Measurements from ENCODE around the gene HPS4. TPM values are rescaled to one million over a fixed set of nuclear protein-coding genes. Genes with fewer than 3 reads are reported as not detected.
"Not testable (repeated sequence)": the region's sequence is repeated elsewhere in the genome, so short reads cannot be mapped to it uniquely, and the experiment has no call there.

Gene HPS4
- total RNA-seq, 1 experiment from 2014 or later, result 40.7 TPM

DNA sequence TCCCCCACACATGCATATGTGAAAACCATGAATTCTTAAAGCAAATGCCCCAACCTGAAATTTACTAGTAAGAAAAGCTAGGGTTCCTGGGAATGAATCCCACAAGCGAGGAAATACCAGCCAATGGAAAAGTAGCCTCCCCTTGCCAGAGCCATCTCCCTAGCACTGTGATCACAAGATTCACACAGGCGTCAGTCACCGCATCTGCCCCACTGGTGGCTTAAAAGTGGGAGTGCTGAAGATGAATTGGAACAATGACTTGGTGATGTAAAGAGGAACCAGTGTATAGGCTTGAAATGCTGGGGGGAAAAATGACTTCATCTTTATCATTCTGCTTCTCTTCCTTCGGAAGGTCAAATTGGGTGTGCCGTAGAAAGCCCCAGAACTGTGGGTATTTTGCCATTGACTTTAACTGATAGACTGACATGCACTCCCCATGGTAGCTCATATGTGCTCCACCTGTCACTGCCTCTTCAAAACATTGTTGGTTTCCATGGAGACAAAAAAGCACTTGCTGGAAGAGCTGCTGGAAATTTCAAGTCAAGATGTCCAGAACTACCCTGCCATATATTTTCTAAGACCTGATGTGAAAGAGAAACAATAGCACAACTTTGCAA lies 73.8 kb downstream of the HPS4 start:
- H3K4me1 Mint-ChIP-seq (ENCODE audit: low read depth, unreplicated experiment), result no peaks in the 10 kb centered on the region
- DNase-seq, result no peak
- H3K27me3 Mint-ChIP-seq (ENCODE audit: unreplicated experiment), result peaks cover 19% of the 10 kb centered on the region
- H3K4me3 Mint-ChIP-seq (ENCODE audit: low read depth, unreplicated experiment), result no peak overlapping the region
- TF ChIP-seq, protein P1, sequence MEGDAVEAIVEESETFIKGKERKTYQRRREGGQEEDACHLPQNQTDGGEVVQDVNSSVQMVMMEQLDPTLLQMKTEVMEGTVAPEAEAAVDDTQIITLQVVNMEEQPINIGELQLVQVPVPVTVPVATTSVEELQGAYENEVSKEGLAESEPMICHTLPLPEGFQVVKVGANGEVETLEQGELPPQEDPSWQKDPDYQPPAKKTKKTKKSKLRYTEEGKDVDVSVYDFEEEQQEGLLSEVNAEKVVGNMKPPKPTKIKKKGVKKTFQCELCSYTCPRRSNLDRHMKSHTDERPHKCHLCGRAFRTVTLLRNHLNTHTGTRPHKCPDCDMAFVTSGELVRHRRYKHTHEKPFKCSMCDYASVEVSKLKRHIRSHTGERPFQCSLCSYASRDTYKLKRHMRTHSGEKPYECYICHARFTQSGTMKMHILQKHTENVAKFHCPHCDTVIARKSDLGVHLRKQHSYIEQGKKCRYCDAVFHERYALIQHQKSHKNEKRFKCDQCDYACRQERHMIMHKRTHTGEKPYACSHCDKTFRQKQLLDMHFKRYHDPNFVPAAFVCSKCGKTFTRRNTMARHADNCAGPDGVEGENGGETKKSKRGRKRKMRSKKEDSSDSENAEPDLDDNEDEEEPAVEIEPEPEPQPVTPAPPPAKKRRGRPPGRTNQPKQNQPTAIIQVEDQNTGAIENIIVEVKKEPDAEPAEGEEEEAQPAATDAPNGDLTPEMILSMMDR (IDR thresholded peaks at IDR 0.05; ENCODE audit: unreplicated experiment), result no peak
- no peak overlapping the region for H3K27ac Mint-ChIP-seq (ENCODE audit: unreplicated experiment)
- no TSS peak for BruUV-seq (replicated peaks)
- H3K36me3 Mint-ChIP-seq (ENCODE audit: insufficient read depth, unreplicated experiment), result no peaks in the 10 kb centered on the region
- intact Hi-C loops (cut with micrococcal nuclease; ENCODE audit: unreplicated experiment), result no loop called here
- no peaks in the 10 kb centered on the region for H3K9me3 Mint-ChIP-seq (ENCODE audit: low read depth, unreplicated experiment)
- CTCF ChIA-PET, result no interaction called here

DNA sequence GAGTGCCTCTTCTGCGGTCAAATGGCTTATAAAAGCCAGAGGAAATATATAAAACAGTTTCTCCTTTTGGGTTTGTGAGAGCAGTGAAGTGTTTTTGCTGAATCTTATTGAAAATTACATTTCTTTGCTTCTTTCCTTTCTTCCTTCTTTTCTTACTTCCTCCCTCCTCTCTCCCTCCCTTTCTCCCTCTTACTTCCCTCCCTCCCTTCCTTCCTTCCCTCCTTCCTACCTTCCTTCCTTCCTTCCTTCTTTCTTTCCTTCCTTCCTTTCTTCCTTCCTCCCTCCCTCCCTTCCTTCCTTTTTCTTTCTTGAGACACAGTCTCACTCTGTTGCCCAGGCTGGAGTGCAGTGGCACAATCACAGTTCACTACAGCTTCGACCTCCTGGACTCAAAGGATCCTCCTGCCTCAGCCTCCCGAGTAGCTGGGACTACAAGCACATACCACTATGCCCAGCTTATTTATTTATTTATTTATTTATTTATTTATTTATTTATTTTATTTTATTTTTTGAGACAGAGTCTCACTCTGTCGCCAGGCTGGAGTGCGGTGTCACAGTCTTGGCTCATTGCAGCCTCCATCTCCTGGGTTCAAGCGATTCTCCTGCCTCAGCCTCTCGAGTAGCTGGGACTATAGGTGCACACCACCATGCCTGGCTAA lies 74.9 kb downstream of the HPS4 start:
- BruUV-seq (replicated peaks); H3K9me3 Mint-ChIP-seq (ENCODE audit: low read depth, unreplicated experiment); intact Hi-C loops (cut with micrococcal nuclease; ENCODE audit: unreplicated experiment); H3K4me3 Mint-ChIP-seq (ENCODE audit: low read depth, unreplicated experiment); DNase-seq; H3K4me1 Mint-ChIP-seq (ENCODE audit: low read depth, unreplicated experiment); H3K36me3 Mint-ChIP-seq (ENCODE audit: insufficient read depth, unreplicated experiment); H3K27ac Mint-ChIP-seq (ENCODE audit: unreplicated experiment): not testable (repeated sequence)
- H3K27me3 Mint-ChIP-seq (ENCODE audit: unreplicated experiment), result peaks cover 30% of the 10 kb centered on the region
- CTCF ChIA-PET, result interaction anchor here (0.7 kb wide), 2 partner anchors 19 to 29 kb away, joined by 7 to 8 read pairs; no protein-coding TSS in a partner anchor

DNA sequence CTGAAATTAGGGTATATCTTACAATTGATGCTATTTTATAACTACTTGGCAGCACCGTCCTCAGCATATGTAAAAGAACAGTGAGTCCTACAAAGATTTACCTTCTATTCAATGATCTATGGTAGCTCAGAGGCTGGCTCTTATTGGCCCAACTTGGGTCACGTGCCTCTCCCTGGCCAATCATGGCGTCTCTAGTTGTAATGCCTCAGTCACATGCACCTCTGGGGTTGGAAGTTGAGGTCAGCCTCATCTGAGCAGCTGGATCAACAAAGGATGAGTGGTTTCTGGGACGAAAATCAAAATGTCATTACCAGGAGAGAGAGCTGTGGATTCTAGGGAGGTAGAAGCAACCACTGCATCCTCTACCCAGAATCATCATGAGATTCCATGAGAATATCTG lies 77.5 kb downstream of the HPS4 start:
- Mint-ChIP-seq H3K27ac (ENCODE audit: unreplicated experiment) (no peak overlapping the region), H3K36me3 (ENCODE audit: insufficient read depth, unreplicated experiment) (no peaks in the 10 kb centered on the region), H3K4me1 (ENCODE audit: low read depth, unreplicated experiment) (no peaks in the 10 kb centered on the region), H3K27me3 (ENCODE audit: unreplicated experiment) (peaks cover 56% of the 10 kb centered on the region), H3K9me3 (ENCODE audit: low read depth, unreplicated experiment) (no peaks in the 10 kb centered on the region), H3K4me3 (ENCODE audit: low read depth, unreplicated experiment) (no peak overlapping the region)
- DNase-seq, result no peak
- TF ChIP-seq, protein P1 (IDR thresholded peaks at IDR 0.05; ENCODE audit: unreplicated experiment), result no peak
- CTCF ChIA-PET, result interaction anchor here (0.6 kb wide), 1 partner anchor 268 kb away, joined by 3 read pairs; no protein-coding TSS in a partner anchor
- intact Hi-C loops (cut with micrococcal nuclease; ENCODE audit: unreplicated experiment), result no loop called here
- no TSS peak for BruUV-seq (replicated peaks)

DNA sequence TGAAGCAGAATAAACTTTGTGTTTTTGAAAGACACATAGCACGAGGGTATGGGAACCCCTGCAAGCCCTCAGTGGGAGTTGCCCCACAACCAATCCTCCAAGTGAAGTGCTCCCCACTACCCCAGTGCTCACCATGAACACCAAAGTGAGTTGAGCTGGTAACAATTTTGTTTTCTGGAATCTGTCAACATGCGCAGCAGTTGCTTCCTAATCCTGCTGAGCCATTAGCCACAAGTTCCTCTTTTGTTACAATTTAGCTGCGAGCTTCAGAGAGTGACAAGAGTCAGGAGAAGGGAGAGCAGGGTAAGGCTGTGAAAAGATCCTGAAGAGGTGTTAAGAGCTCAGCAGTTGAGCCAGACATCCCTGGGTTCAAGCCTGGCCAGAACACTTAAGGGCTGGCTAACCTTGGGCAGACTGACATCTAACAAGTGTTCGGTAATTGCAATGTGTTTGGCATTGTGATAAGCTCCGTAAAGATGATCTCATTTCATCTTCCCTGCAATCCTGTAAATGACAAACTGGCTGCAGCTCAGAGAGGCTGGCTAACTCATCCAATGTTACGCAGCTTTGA lies 78.6 kb downstream of the HPS4 start:
- Mint-ChIP-seq H3K36me3 (ENCODE audit: insufficient read depth, unreplicated experiment) (no peaks in the 10 kb centered on the region), H3K4me3 (ENCODE audit: low read depth, unreplicated experiment) (no peak overlapping the region), H3K4me1 (ENCODE audit: low read depth, unreplicated experiment) (no peaks in the 10 kb centered on the region), H3K27me3 (ENCODE audit: unreplicated experiment) (peaks cover 60% of the 10 kb centered on the region), H3K9me3 (ENCODE audit: low read depth, unreplicated experiment) (no peaks in the 10 kb centered on the region), H3K27ac (ENCODE audit: unreplicated experiment) (no peak overlapping the region)
- DNase-seq, result no peak
- CTCF ChIA-PET, result interaction anchor here (0.5 kb wide), 1 partner anchor 15 kb away, joined by 8 read pairs; no protein-coding TSS in a partner anchor
- BruUV-seq (replicated peaks), result no TSS peak
- TF ChIP-seq, protein P1 (IDR thresholded peaks at IDR 0.05; ENCODE audit: unreplicated experiment), result no peak
- intact Hi-C loops (cut with micrococcal nuclease; ENCODE audit: unreplicated experiment), result no loop called here

Measured in Calu3 (cell line).